Activated CD8-positive, alpha-beta memory T cell treated with anti-CD3 and anti-CD28 coated beads, Interleukin-2, amount 50 U/mL, for 24 hours (primary cell): ENCODE measurements around the gene METTL15.
"Not testable (repeated sequence)": the region's sequence is repeated elsewhere in the genome, so short reads cannot be mapped to it uniquely, and the experiment has no call there.

Experiments
- DNase-seq: peaks from one replicate; pipeline ENCODE4 v3.0.0-alpha.2; 2020; ENCODE audit errors: extremely low read depth

Gene METTL15

GRCh38 chr11:28296426-28296825 lies 188.2 kb downstream of the METTL15 start:
- DNase-seq, result no peak

- DNase-seq, result no peak
Observed at GRCh38 chr11:28298209-28298608, 190.0 kb downstream of the METTL15 start.

GRCh38 chr11:28303477-28304191 lies 195.4 kb downstream of the METTL15 start:
- DNase-seq, result no peak

DNA sequence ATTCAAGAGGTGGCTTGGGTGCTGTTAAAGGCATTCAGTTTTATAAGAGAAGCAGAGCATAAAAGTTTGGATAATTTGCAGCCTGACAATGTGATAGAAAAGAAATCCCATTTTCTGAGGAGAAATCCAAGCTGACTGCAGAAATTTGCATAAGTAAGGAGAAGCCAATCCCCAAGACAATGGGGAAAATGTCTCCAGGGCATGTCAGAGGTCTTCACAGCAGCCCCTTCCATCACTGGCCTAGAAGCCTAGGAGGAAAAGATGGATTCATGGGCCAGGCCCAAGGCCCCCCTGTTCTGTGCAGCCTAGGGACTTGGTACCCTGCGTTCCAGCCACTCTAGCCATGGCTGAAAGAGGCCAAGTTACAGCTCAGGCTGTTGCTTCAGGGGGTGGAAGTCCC lies 207.3 kb downstream of the METTL15 start:
- no peak for DNase-seq

DNA sequence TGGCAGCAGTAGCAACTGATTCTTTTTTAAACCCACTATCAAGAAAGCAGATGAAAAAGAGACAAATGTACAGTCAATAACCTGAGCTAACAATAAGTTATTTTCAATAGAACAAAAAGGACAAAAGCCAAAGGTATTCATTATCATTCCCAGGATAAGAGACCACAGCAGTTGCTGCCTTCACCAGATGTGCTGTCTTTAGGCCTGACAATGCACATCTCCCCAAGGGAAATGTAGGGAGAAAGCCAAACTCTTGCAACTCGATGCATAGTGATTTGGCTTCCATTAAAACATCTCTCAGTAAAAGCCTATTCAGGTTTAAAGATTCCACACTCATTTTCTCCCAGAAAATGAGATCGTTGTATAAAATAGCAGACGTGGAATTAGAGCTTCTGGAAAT lies 210.7 kb downstream of the METTL15 start:
- no peak for DNase-seq

GRCh38 chr11:28323621-28324020 lies 215.4 kb downstream of the METTL15 start:
- DNase-seq, result no peak

DNA sequence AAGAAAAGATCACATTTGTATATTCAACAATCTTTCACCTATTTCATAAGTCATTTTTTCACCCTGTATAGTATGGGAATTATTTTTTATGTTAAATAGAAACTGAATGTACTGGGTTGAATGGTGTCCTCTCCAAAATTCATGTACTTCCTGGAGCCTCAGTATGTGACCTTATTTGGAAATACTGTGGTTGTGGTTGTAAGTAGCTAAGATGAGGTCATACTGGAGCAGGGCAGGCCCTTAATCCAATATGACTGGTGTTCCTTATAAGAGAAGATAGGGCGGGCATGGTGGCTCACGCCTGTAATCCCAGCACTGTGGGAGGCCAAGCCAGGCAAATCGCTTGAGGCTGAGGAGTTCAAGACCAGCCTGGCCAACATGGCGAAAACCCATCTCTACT lies 224.2 kb downstream of the METTL15 start:
- DNase-seq, result not testable (repeated sequence)

DNA sequence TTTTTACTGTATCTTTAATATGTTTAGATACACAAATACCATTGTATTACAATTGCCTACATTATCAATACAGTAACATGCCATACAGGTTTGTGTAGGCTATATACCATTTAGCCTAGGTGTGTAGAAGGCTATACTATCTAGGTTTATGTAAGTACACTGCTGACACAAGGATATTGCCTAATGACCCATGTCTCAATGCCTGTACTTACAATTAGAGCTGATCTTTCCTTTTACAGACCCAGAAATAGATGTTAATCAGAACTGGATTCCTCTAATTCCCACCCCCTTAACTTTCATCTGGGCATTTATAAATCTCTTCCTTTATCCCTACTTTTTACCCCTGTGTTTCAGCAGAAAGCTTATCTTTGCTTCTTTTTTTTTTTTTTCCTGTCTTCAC lies 229.5 kb downstream of the METTL15 start:
- no peak for DNase-seq

GRCh38 chr11:28338371-28338770 lies 230.2 kb downstream of the METTL15 start:
- DNase-seq, result no peak

DNA sequence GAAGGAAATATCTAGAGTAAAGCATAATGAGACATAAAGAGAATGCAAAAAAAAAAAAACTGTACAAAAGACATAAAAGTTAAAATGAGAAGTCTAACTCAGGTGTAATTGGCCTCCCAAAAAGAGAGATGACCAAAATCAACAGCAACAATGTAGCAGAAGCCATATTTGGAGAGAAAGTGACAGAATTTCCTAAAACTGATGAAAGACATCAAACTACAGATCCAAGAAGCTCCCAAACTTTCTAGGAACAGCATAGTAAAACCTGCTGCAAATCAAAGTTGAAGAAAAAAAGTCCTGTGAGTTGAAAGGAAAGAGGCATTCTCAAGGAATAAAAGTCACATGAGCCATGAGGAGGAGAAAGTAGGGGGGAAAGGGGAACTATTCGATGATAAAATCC lies 231.3 kb downstream of the METTL15 start:
- DNase-seq, result no peak

GRCh38 chr11:28342716-28343115 lies 234.5 kb downstream of the METTL15 start:
- DNase-seq, result no peak

DNA sequence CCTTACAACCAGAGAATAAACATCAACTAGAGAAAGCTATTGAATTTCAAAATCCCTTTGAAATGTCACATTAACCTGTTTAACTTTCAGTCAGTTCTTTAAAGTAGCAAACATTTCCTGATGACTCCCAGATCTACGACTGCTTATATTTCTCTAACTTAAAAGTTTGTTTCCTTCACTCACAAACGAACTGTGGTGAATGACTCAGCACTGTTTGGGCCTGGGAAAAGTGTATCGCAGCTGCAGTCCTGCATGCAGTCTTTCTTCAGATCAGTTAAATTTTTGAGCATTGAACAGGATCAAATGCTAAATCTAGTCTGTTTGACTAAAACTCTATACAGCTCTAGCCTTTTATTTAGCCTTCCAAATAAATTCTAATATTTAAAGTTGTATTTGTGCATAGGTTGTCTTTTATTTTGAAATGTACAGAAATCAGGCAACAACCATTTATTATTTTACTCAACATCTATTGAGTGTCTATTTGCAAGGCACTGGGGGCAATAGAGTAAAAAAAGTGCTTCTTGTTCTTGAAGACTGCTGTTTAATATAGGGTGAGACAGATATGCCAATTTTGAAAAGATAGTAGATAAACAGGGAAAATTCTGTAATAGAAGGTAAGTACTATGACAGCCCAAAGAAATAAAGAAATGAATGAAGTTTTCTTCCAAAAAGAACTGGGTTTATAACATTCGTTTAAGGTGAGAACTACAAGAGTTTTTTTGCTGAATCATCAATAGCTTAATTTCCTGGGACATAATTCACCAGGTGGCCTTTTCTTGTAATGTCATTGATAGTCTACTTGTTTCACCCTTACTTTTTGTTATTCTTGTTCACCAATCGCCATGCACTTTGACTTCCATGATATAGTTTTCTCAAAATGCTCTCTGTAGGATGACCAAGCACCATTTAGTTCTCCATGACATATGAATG lies 235.4 kb downstream of the METTL15 start:
- no peak for DNase-seq

DNA sequence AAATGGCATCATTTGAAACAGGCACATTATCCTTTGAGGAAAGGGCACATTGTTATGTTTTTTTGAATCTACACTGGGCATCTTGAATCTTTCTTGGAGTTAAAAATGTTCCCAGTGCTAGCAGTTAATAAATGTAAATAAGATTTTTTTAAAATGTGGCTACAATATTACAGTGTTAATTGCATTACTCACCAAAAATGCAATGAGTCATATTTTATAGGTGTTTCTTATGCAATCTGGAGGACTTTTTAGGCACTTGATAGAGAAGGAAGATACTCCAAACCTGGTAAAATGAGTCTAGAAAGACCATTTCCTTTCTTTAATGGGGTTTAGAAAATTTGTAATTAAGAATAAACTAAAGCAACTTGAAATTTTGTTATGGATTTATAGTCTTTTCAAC lies 238.0 kb downstream of the METTL15 start:
- no peak for DNase-seq

DNA sequence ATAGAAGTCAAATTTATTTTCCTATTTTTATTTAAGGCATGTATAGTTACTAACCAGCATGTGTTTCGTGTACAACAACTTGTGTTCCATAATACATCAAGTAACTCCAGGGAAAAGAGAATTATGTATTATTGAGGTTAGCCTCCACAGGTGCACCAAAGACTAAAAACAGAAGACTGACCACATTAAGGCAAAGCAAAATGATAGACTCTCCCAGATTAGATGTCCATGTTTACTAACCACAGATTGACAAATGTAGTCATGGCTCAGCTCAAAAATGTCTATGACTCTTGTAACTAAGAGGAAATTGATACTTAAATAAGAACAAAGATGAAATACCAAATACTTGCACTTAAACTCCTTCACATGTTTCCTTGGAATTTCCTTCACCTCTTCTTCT lies 238.5 kb downstream of the METTL15 start:
- DNase-seq, result no peak

GRCh38 chr11:28347371-28347770 lies 239.2 kb downstream of the METTL15 start:
- DNase-seq, result no peak

- no peak for DNase-seq
Observed at GRCh38 chr11:28350216-28350615, 242.0 kb downstream of the METTL15 start.

DNA sequence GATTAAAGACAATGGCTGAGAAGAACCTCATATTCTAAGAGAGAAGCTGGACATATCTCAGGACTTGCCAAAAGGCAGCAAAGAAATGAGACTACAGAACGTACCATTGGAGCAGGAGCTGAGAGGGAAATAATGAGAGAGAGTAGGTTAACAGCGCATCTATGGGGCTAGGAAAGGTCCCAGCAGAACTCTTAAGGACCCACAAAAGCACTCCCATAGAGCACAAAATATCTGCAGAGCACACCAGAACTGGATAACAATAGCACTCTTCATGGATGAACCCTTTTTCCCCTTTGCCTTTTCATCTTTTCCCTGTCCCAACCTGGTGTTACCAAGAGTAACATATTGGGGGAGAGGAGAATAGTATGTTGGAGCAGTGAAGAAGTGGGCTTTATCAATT lies 245.8 kb downstream of the METTL15 start:
- DNase-seq, result no peak

GRCh38 chr11:28366549-28367346 lies 258.6 kb downstream of the METTL15 start:
- no peak for DNase-seq

- not testable (repeated sequence) for DNase-seq
Observed at GRCh38 chr11:28378095-28378494, 269.9 kb downstream of the METTL15 start.
